NT2/D1 (cell line): Measurements from ENCODE around the gene PPP2R5A.

Experiments used
- DNase-seq: peaks from one replicate; pipeline ENCODE4 v3.0.0-alpha.2; 2011; ENCODE audit warnings: low read depth, low spot score
- H3K27me3 ChIP-seq: 2 replicates; pipeline ENCODE4 v1.6.0; 2011; ENCODE audit warnings: mild to moderate bottlenecking; ENCODE audit not compliant: insufficient read length, insufficient read depth
- H3K36me3 ChIP-seq: 2 replicates; pipeline ENCODE4 v1.6.1; 2011; ENCODE audit warnings: mild to moderate bottlenecking, low read length, mixed read lengths; ENCODE audit not compliant: insufficient read depth, insufficient read length
- H3K4me1 ChIP-seq: 2 replicates; pipeline ENCODE4 v1.5.1; 2011; ENCODE audit not compliant: insufficient read depth, insufficient read length
- H3K4me3 ChIP-seq: 2 replicates; pipeline ENCODE4 v1.5.1; 2011; ENCODE audit warnings: low read depth; ENCODE audit not compliant: insufficient read length
- H3K9ac ChIP-seq: 2 replicates; pipeline ENCODE4 v1.6.0; 2011; ENCODE audit warnings: low read depth; ENCODE audit not compliant: insufficient read length
- H3K9me3 ChIP-seq: 2 replicates; pipeline ENCODE4 v1.5.1; 2011; ENCODE audit warnings: mild to moderate bottlenecking, low read length; ENCODE audit not compliant: insufficient read depth
- SUZ12 ChIP-seq: IDR thresholded peaks from 2 replicates; pipeline ENCODE4 v1.6.1; 2011; ENCODE audit not compliant: insufficient read length, insufficient read depth; ENCODE audit errors: extremely low read depth
- YY1 ChIP-seq: IDR thresholded peaks from 2 replicates; pipeline ENCODE4 v1.6.1; 2011; ENCODE audit not compliant: insufficient read length, insufficient read depth
- ZNF274 ChIP-seq: IDR thresholded peaks from 2 replicates; pipeline ENCODE4 v1.6.1; 2011; ENCODE audit warnings: mild to moderate bottlenecking, low read depth, low read length

Gene PPP2R5A

DNA sequence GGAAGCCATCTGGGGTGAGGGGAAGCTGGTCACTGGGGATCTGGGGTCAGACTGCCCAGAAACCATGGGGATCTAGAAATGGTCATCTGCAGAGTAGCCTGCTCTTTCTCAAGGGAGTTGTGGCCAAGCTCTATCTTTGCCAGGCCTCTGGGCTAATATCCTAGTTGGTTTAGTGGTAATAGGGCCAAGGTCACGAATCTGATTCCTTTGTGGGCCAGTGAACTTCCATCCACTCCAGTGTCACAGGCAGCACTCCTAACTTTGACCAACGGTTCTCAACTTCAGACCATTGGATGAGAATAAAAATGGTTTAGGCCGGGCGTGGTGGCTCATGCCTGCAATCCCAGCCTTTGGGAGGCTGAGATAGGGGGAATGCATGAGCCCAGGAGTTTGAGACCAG, 28.1 kb upstream of the PPP2R5A start:
- Histone ChIP-seq H3K9ac (no peak overlapping the region), H3K4me1 (peaks cover 2% of the 10 kb centered on the region), H3K9me3 (no peaks in the 10 kb centered on the region), H3K27me3 (no peaks in the 10 kb centered on the region), H3K4me3 (no peak overlapping the region), H3K36me3 (no peaks in the 10 kb centered on the region)
- TF ChIP-seq ZNF274 (no peak), SUZ12 (no peak), YY1 (no peak)
- no peak for DNase-seq

- H3K36me3 ChIP-seq = no peaks in the 10 kb centered on the region
- TF ChIP-seq ZNF274 = no peak
- no peak for TF ChIP-seq YY1
- no peak for TF ChIP-seq SUZ12
- H3K27me3 ChIP-seq = no peaks in the 10 kb centered on the region
- no peak for DNase-seq
- peaks cover 2% of the 10 kb centered on the region for H3K4me1 ChIP-seq
- H3K9me3 ChIP-seq = no peaks in the 10 kb centered on the region
- no peak overlapping the region for H3K4me3 ChIP-seq
- H3K9ac ChIP-seq = no peak overlapping the region
Observed at GRCh38 chr1:212259693-212260480, 25.3 kb upstream of the PPP2R5A start.

GRCh38 chr1:212260557-212261355, 24.5 kb upstream of the PPP2R5A start:
- no peak for TF ChIP-seq ZNF274
- H3K9ac ChIP-seq = no peak overlapping the region
- no peak overlapping the region for H3K4me3 ChIP-seq
- H3K9me3 ChIP-seq = no peaks in the 10 kb centered on the region
- H3K27me3 ChIP-seq = no peaks in the 10 kb centered on the region
- no peaks in the 10 kb centered on the region for H3K36me3 ChIP-seq
- peaks cover 2% of the 10 kb centered on the region for H3K4me1 ChIP-seq
- no peak for DNase-seq

DNA sequence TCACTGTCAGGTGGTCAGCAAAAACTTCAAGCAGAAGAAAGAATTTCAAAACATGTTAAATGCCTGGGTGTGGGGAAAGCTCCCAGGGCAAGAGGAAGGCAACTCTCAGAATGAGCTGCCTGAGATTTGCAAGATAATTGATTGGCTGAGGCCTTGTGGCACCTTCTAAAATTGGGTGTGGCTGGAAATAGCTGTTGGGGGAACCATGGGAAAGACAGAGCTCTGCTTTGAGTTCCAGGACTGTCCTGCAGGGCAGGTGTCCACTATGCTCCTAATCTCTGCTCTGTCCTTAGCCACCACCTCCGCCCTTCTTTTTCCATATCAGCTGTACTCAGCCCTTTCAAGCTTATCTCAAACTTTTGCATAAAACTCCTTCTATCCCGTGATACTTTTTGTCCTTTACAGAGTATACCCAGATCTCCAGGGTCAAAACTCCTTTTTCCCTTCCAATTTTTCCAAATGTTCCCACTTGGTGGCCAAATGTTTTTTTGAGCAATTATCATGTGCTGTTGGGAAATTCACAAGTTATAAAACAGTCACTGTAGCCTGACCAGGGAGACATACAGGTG, 23.8 kb upstream of the PPP2R5A start:
- peak; percentile 28 for DNase-seq
- H3K9ac ChIP-seq = no peak overlapping the region
- no peaks in the 10 kb centered on the region for H3K27me3 ChIP-seq
- no peak overlapping the region for H3K4me3 ChIP-seq
- no peaks in the 10 kb centered on the region for H3K9me3 ChIP-seq
- H3K4me1 ChIP-seq = peaks cover 2% of the 10 kb centered on the region
- H3K36me3 ChIP-seq = no peaks in the 10 kb centered on the region
- TF ChIP-seq ZNF274 (no peak), YY1 (no peak), SUZ12 (no peak)

- DNase-seq = no peak
- H3K27me3 ChIP-seq = no peaks in the 10 kb centered on the region
- no peaks in the 10 kb centered on the region for H3K9me3 ChIP-seq
- H3K4me1 ChIP-seq = peaks cover 2% of the 10 kb centered on the region
- H3K9ac ChIP-seq = no peak overlapping the region
- H3K36me3 ChIP-seq = no peaks in the 10 kb centered on the region
- no peak overlapping the region for H3K4me3 ChIP-seq
- TF ChIP-seq ZNF274 = no peak
- TF ChIP-seq SUZ12 = no peak
- no peak for TF ChIP-seq YY1
Observed at GRCh38 chr1:212267017-212267416, 18.2 kb upstream of the PPP2R5A start.

GRCh38 chr1:212267460-212267859, 17.8 kb upstream of the PPP2R5A start:
- Histone ChIP-seq H3K36me3 (no peaks in the 10 kb centered on the region), H3K9ac (no peak overlapping the region)

DNA sequence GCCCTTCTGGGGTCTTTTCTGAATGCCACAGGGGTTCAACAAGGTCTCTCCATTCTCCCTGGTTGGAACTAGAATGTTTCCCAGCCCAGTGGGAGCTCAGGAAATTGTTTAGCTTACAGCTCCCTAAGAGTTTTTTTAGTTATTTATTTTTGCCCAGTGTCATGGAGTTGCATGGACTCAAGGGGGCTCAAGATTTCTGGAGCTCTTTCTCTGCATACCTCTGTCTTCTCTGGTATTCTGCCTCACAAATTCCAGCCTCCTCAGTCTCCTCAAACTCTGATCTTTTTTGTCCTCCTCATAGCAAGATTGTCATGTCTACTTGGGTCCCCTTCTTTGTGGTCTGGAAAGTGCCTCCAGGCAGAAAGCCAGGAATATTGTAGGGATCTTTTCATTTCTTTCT, 15.9 kb upstream of the PPP2R5A start:
- Histone ChIP-seq H3K36me3 (no peaks in the 10 kb centered on the region), H3K9me3 (no peaks in the 10 kb centered on the region), H3K4me1 (peaks cover 2% of the 10 kb centered on the region), H3K27me3 (no peaks in the 10 kb centered on the region), H3K9ac (no peak overlapping the region), H3K4me3 (no peak overlapping the region)
- no peak for DNase-seq
- TF ChIP-seq YY1 = no peak
- no peak for TF ChIP-seq SUZ12

More at GRCh38 chr1:212267460-212267859, 17.8 kb upstream of the PPP2R5A start:
- TF ChIP-seq SUZ12 = no peak
- Histone ChIP-seq H3K4me3 (no peak overlapping the region), H3K27me3 (no peaks in the 10 kb centered on the region), H3K9me3 (no peaks in the 10 kb centered on the region), H3K4me1 (peaks cover 2% of the 10 kb centered on the region)
- no peak for DNase-seq
